ENCODE measurements around the gene RTP3. TPM values are rescaled to one million over a fixed set of nuclear protein-coding genes. Genes with fewer than 3 reads are reported as not detected.
"Not testable (repeated sequence)": the region's sequence is repeated elsewhere in the genome, so short reads cannot be mapped to it uniquely, and the experiment has no call there.

Gene RTP3
- total and polyA plus RNA-seq, 5 donors: not detected

DNA sequence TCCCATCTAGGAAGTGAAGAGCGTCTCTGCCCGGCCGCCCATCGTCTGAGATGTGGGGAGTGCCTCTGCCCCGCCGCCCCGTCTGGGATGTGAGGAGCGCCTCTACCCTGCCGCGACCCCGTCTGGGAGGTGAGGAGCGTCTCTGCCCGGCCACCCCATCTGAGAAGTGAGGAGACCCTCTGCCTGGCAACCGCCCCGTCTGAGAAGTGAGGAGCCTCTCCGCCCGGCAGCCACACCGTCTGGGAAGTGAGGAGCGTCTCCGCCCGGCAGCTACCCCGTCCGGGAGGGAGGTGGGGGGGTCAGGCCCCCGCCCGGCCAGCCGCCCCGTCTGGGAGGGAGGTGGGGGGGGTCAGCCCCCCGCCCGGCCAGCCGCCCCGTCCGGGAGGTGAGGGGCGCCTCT lies 3.3 kb upstream of the RTP3 start:
- H3K4me3 ChIP-seq (ENCODE audit: low read length); H3K27ac ChIP-seq (ENCODE audit: low read length); H3K9me3 ChIP-seq (ENCODE audit: control insufficient read depth, low read length); DNase-seq; intact Hi-C loops (cut with DNase I); H3K4me1 ChIP-seq (ENCODE audit: control insufficient read depth, insufficient read depth, low read length); H3K27me3 ChIP-seq (ENCODE audit: control insufficient read depth, insufficient read depth); ATAC-seq: not testable (repeated sequence)
- 95% methylated on average over 26 of the region's 33 CpGs for WGBS

DNA sequence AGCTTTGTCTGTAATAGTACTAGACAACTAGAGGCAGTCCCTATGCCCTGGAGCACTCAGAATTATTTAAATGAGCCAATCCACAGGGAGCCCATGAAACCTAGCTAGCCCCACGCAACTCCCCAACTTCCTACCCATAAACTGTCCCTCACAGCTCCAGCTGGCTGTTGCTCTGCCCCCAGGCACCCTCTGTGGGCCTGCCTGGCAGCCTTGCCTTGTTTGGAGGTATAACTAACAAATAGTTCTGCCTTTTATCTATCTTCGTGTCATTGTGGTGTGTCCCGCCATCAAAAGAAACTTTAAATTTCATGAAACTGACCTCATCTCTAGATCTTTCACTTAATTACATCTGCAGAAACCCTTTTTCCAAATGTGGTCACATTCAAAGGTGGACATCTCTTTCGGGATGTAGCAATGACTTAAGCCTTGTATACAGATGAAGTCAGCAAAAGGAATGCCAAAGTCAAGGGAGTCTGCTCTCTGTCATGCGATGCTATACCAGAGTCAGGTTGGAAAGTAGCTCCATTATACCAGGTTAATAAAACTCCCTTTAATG lies 1.8 kb upstream of the RTP3 start:
- ATAC-seq: no peak
- Histone ChIP-seq H3K4me3 (ENCODE audit: low read length) (no peak overlapping the region), H3K27ac (ENCODE audit: low read length) (no peak overlapping the region), H3K9me3 (ENCODE audit: control insufficient read depth, low read length) (no peaks in the 10 kb centered on the region), H3K4me1 (ENCODE audit: control insufficient read depth, insufficient read depth, low read length) (no peaks in the 10 kb centered on the region), H3K27me3 (ENCODE audit: control insufficient read depth, insufficient read depth) (no peaks in the 10 kb centered on the region)
- intact Hi-C loops (cut with DNase I): no loop called here
- DNase-seq: no peak
- WGBS: 85% methylated on average over 5 of the region's 5 CpGs

DNA sequence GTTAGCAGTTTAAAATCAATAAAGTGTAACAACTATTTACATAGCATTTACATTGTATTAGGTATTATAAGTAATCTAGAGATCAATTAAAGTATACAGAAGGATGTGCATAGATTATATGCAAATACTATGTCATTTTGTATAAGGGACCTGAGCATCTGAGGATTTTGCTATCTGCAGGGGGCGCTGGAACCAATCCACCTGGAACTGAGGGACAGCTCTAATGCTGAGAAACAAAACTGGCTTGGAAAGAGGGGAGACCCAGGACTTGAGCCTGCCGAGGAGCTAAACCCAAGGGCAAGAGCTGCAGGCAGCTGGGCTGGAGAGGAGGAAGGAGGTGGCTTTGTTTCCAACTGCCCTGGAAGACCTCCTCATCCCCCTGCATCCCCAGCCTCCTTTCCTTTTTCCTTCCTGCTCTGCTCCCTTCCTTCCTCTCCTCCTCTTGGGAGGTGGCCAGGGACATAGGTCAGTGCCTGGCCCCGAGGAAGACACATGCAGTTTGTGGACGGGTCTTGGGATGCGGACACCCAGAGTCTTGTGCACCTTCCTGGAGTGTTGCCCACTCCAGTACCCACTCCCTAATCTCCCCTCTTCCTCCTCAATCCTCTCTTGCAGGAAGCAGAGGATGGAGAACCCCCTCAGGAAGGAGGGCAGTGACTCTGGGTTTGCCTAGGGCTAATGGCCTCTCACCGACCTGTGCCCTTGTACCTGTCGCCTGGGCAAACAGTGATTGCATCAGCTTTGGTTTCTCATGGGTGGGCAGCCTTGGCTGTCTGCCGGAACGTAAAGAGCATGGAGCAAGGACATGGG lies 825 bp upstream of the RTP3 start:
- ATAC-seq: no peak
- DNase-seq: no peak
- Histone ChIP-seq H3K4me3 (ENCODE audit: low read length) (no peak overlapping the region), H3K9me3 (ENCODE audit: control insufficient read depth, low read length) (no peaks in the 10 kb centered on the region), H3K27ac (ENCODE audit: low read length) (no peak overlapping the region), H3K4me1 (ENCODE audit: control insufficient read depth, insufficient read depth, low read length) (no peaks in the 10 kb centered on the region), H3K27me3 (ENCODE audit: control insufficient read depth, insufficient read depth) (no peaks in the 10 kb centered on the region)
- 57% methylated on average over 9 of the region's 9 CpGs for WGBS
- intact Hi-C loops (cut with DNase I): no loop called here

DNA sequence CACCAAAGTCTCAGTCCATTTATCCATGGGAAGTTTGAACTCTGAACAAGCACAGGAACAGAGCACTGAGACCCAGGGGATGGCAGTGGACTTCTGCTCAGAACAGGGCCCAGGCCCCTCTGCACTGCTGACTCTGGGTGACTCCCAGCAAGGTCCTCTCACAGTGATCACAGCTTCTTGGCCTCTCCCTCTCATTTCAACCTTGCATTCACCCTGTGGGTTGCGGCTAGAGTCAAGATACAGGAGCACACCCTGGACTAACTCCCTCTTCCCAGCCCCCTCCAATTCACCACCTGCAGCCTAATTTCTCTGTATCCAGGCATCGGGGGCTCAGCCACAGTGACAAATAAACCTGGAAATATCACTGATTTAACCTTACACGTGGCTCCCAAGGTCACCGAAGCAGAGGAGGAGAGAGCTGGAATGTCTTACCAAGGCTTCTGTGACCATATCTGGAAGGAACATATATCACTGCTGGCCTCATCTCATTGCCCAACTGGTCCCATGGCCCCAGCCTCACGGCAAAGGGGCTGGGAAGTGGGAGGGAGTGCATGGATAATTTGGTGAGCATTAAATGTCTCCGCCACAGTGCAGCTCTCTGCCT lies 1.2 kb downstream of the RTP3 start:
- intact Hi-C loops (cut with DNase I): no loop called here
- Histone ChIP-seq H3K27me3 (ENCODE audit: control insufficient read depth, insufficient read depth) (no peaks in the 10 kb centered on the region), H3K9me3 (ENCODE audit: control insufficient read depth, low read length) (no peaks in the 10 kb centered on the region), H3K4me3 (ENCODE audit: low read length) (no peak overlapping the region), H3K27ac (ENCODE audit: low read length) (no peak overlapping the region), H3K4me1 (ENCODE audit: control insufficient read depth, insufficient read depth, low read length) (no peaks in the 10 kb centered on the region)
- peak; percentile 17 to 22 for ATAC-seq
- WGBS: 72% methylated on average over 6 of the region's 6 CpGs
- no peak for DNase-seq

- Histone ChIP-seq H3K27ac (ENCODE audit: low read length) (no peak overlapping the region), H3K9me3 (ENCODE audit: control insufficient read depth, low read length) (no peaks in the 10 kb centered on the region), H3K4me3 (ENCODE audit: low read length) (no peak overlapping the region), H3K4me1 (ENCODE audit: control insufficient read depth, insufficient read depth, low read length) (no peaks in the 10 kb centered on the region), H3K27me3 (ENCODE audit: control insufficient read depth, insufficient read depth) (no peaks in the 10 kb centered on the region)
- WGBS: 63% methylated on average over 5 of the region's 5 CpGs
- intact Hi-C loops (cut with DNase I): no loop called here
- ATAC-seq: no peak
- no peak for DNase-seq
Observed at GRCh38 chr3:46500656-46501635, 3.2 kb downstream of the RTP3 start.

DNA sequence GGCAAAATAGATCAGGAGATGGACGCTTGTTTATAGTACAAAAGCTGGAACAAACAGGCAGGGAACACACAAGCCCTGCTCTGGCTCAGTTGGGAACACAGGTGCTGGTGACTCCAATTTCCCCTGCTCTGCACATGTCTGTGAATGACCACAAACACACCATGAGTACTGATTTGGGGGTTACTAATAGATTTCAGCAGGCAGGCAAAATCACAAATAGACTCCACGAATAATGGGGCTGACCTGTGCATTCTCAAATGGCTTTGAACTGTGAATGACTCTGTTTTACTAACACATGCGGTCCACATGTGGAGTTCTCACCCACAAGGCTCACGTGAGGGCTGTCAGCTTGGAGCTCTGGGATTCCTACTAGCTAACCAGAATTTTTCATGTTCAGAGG lies 3.9 kb downstream of the RTP3 start:
- no peak overlapping the region for H3K4me3 ChIP-seq (ENCODE audit: low read length)
- H3K27ac ChIP-seq (ENCODE audit: low read length): no peak overlapping the region
- WGBS: 83% methylated on average over 4 of the region's 4 CpGs
- no peaks in the 10 kb centered on the region for H3K4me1 ChIP-seq (ENCODE audit: control insufficient read depth, insufficient read depth, low read length)
- ATAC-seq (no peak), DNase-seq (no peak)
- intact Hi-C loops (cut with DNase I): no loop called here
- H3K9me3 ChIP-seq (ENCODE audit: control insufficient read depth, low read length): no peaks in the 10 kb centered on the region
- H3K27me3 ChIP-seq (ENCODE audit: control insufficient read depth, insufficient read depth): no peaks in the 10 kb centered on the region

DNA sequence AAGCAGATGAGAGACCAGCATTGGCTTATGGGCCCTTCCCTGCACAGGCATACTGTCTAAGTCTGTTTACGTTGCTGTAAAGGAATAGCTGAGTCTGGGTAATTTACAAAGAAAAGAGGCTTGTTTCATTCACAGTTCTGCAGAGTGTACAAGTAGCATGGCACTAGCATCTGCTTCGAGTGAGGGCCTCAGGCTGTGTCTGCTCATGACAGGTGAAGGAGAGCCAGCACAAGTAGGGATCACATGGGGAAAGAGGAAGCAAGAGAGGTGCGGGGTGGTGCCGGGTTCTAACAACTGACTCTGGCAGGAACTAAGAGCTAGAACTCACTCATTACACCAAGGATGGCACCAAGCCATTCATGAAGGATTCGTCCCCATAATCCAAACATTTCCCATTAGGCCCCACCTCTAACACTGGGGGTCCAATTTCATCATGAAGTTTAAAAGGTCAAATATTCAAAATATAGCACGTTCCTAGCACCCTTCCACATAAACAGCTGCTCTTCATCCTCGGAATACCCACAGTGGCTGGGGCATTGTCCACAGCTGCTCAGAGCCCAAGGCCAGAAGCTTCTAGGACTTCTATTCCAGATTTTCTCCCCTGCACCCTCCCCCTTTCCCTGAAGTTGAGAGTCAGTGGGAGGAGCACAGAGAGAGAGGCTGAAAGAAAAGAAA lies 5.6 kb downstream of the RTP3 start:
- ATAC-seq: no peak
- no peaks in the 10 kb centered on the region for H3K4me1 ChIP-seq (ENCODE audit: control insufficient read depth, insufficient read depth, low read length)
- intact Hi-C loops (cut with DNase I): no loop called here
- no peak overlapping the region for H3K4me3 ChIP-seq (ENCODE audit: low read length)
- no peak for DNase-seq
- no peak overlapping the region for H3K27ac ChIP-seq (ENCODE audit: low read length)
- 74% methylated on average over 7 of the region's 7 CpGs for WGBS
- no peaks in the 10 kb centered on the region for H3K9me3 ChIP-seq (ENCODE audit: control insufficient read depth, low read length)
- H3K27me3 ChIP-seq (ENCODE audit: control insufficient read depth, insufficient read depth): no peaks in the 10 kb centered on the region

DNA sequence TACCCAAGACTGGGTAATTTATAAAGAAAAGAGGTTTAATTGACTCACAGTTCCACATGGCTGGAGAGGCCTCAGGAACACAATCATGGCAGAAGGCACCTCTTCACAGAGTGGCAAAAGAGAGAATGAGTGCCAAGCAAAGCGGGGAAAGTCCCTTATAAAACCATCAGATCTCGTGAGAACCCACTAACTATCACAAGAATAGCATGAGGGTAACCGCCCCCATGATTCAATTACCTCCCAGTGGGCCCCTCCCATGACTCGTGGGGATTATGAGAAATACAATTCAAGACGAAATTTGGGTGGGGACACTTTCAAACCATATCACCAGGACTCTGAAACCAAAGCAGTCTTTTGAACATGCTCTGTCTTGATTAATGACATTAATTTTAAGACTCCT lies 7.0 kb downstream of the RTP3 start:
- no peak for DNase-seq
- Histone ChIP-seq H3K4me1 (ENCODE audit: control insufficient read depth, insufficient read depth, low read length) (no peaks in the 10 kb centered on the region), H3K27ac (ENCODE audit: low read length) (no peak overlapping the region), H3K27me3 (ENCODE audit: control insufficient read depth, insufficient read depth) (no peaks in the 10 kb centered on the region), H3K4me3 (ENCODE audit: low read length) (no peak overlapping the region), H3K9me3 (ENCODE audit: control insufficient read depth, low read length) (no peaks in the 10 kb centered on the region)
- no peak for ATAC-seq
- intact Hi-C loops (cut with DNase I): no loop called here
- WGBS: 72% methylated on average over 5 of the region's 5 CpGs

DNA sequence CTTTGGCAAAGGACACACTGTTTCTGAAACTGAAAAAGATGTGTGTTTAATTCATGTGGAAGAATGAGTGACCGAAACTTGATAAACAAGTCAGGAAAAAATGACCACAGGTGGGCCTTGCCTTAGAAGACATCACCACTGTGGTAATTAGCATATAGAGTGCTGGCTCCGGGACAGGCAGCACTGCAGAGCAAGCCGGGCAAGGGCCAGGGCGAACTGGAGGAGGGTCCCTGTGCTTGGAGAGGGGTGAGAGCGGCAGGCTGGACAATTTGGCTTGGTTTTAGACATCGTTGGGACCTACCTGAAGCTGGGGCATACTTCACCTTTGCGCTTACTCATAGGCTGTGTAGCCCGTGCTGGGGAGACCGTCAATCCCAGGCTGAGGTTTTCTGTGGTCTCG lies 8.2 kb downstream of the RTP3 start:
- Histone ChIP-seq H3K4me1 (ENCODE audit: control insufficient read depth, insufficient read depth, low read length) (no peaks in the 10 kb centered on the region), H3K27ac (ENCODE audit: low read length) (no peak overlapping the region), H3K4me3 (ENCODE audit: low read length) (no peak overlapping the region), H3K27me3 (ENCODE audit: control insufficient read depth, insufficient read depth) (no peaks in the 10 kb centered on the region), H3K9me3 (ENCODE audit: control insufficient read depth, low read length) (no peaks in the 10 kb centered on the region)
- 85% methylated on average over 10 of the region's 10 CpGs for whole genome bisulfite sequencing
- no peak for ATAC-seq
- DNase-seq: no peak
- intact Hi-C loops (cut with DNase I): no loop called here

- Histone ChIP-seq H3K27ac (ENCODE audit: low read length) (no peak overlapping the region), H3K4me3 (ENCODE audit: low read length) (no peak overlapping the region), H3K4me1 (ENCODE audit: control insufficient read depth, insufficient read depth, low read length) (no peaks in the 10 kb centered on the region), H3K9me3 (ENCODE audit: control insufficient read depth, low read length) (no peaks in the 10 kb centered on the region), H3K27me3 (ENCODE audit: control insufficient read depth, insufficient read depth) (no peaks in the 10 kb centered on the region)
- WGBS: 75% methylated on average over 3 of the region's 3 CpGs
- ATAC-seq (no peak), DNase-seq (no peak)
- intact Hi-C loops (cut with DNase I): no loop called here
Observed at GRCh38 chr3:46506526-46506925, 8.8 kb downstream of the RTP3 start.
